B cell (primary cell): ENCODE data around the gene CCDC146. TPM values are rescaled to one million over a fixed set of nuclear protein-coding genes. Genes with fewer than 3 reads are reported as not detected.

Experiments used
- ATAC-seq: fragments of 200-7000 bp; cut with Tn5 transposase; one replicate; pipeline ENCODE4 v1.10.0; 2021; ENCODE audit warnings: low read depth, mild to moderate bottlenecking, moderate number of reproducible peaks, moderate library complexity
- CTCF ChIA-PET: fragments of 350-600 bp; sonication (Branson Sonifier 250); formaldehyde crosslinking; loops from one replicate; lab custom pipeline; 2021; ENCODE audit warnings: antibody characterized with exemption, inconsistent platforms; lab: Charles Lee
- POLR2A ChIA-PET: fragments of 350-600 bp; sonication (Branson Sonifier 250); formaldehyde crosslinking; loops from one replicate; lab custom pipeline; 2021; ENCODE audit warnings: antibody characterized with exemption; lab: Charles Lee
- DNase-seq: peaks from one replicate; pipeline ENCODE4 v3.0.0; 2013
- H2AFZ ChIP-seq: 2 replicates; pipeline ENCODE4 v1.6.1; 2012; ENCODE audit warnings: mild to moderate bottlenecking, low read depth, low read length; ENCODE audit not compliant: insufficient read depth, poor library complexity, severe bottlenecking
- H3K27ac ChIP-seq, 2 donors: 1 replicate in 1 of 2; 2 replicates in 1 of 2; pipeline ENCODE4 v1.5.1; 2012 to 2013; ENCODE audit warnings: low read length in 2 of 2, mild to moderate bottlenecking in 2 of 2, moderate library complexity in 1 of 2
- H3K27me3 ChIP-seq, 4 experiments: fragments of 200-600 bp in 1 of 4; sonication (generic) in 1 of 4; replicated peaks in 1 of 4; 1 replicate in 2 of 4; 2 replicates in 2 of 4; pipeline versions ENCODE4 v1.6.1 to v1.7.0; 2013 to 2016; ENCODE audit warnings: low read length in 3 of 4, mild to moderate bottlenecking in 2 of 4, mixed read lengths in 1 of 4, moderate library complexity in 1 of 4; ENCODE audit not compliant: insufficient read depth in 4 of 4, control insufficient read depth in 3 of 4; ENCODE audit errors: control extremely low read depth in 1 of 4
- H3K36me3 ChIP-seq, 2 experiments: replicated peaks in 1 of 2; 1 replicate in 1 of 2; 2 replicates in 1 of 2; pipeline versions ENCODE4 v1.6.1 to v1.7.1; 2013; ENCODE audit warnings: low read length in 1 of 2; ENCODE audit not compliant: insufficient read depth in 2 of 2, control insufficient read depth in 1 of 2; ENCODE audit errors: control extremely low read depth in 1 of 2, extremely low read depth in 1 of 2
- H3K4me1 ChIP-seq, 2 donors: fragments of 200-600 bp in 1 of 2; sonication (generic) in 1 of 2; 1 replicate in 1 of 2; 2 replicates in 1 of 2; pipeline versions ENCODE4 v1.5.1 to v1.6.1; 2013 to 2017; ENCODE audit warnings: low read length in 2 of 2; ENCODE audit not compliant: control insufficient read depth in 2 of 2, insufficient read depth in 2 of 2
- H3K4me2 ChIP-seq: replicated peaks from 2 replicates; pipeline ENCODE3; 2012; ENCODE audit warnings: mild to moderate bottlenecking, low read depth, low read length; ENCODE audit not compliant: poor library complexity, severe bottlenecking
- H3K4me3 ChIP-seq, 5 experiments: fragments of 200-600 bp in 1 of 5; sonication (generic) in 1 of 5; 1 replicate in 3 of 5; 2 replicates in 2 of 5; pipeline versions ENCODE4 v1.5.1 to v1.7.0; 2011 to 2016; ENCODE audit warnings: low read length in 4 of 5, mild to moderate bottlenecking in 4 of 5, low read depth in 2 of 5, control low read depth in 1 of 5, moderate library complexity in 1 of 5; ENCODE audit not compliant: insufficient read depth in 1 of 5; ENCODE audit errors: control extremely low read depth in 1 of 5, extremely low read depth in 1 of 5
- H3K79me2 ChIP-seq: fragments of 200-600 bp; sonication (generic); one replicate; pipeline ENCODE4 v1.6.0; 2016; ENCODE audit warnings: low read length; ENCODE audit not compliant: control insufficient read depth, insufficient read depth
- H3K9ac ChIP-seq: fragments of 200-600 bp; sonication (generic); 2 replicates; pipeline ENCODE4 v1.6.1; 2017; ENCODE audit warnings: mild to moderate bottlenecking, low read length, moderate library complexity
- H3K9me3 ChIP-seq, 3 donors: one replicate each; pipeline versions ENCODE4 v1.6.1 to v1.7.1; 2013; ENCODE audit warnings: low read length in 2 of 3; ENCODE audit not compliant: control insufficient read depth in 2 of 3, insufficient read depth in 1 of 3; ENCODE audit errors: control extremely low read depth in 1 of 3
- H4K20me1 ChIP-seq: 2 replicates; pipeline ENCODE4 v1.6.0; 2012; ENCODE audit warnings: mild to moderate bottlenecking, low read length; ENCODE audit not compliant: insufficient read depth, control insufficient read depth, poor library complexity, severe bottlenecking
- H3K27ac Mint-ChIP-seq: one replicate; pipeline ENCODE4 v1.8.0; 2021; ENCODE audit warnings: mixed read lengths
- H3K27me3 Mint-ChIP-seq: one replicate; pipeline ENCODE4 v1.8.0; 2021; ENCODE audit warnings: mixed read lengths
- H3K4me1 Mint-ChIP-seq: one replicate; pipeline ENCODE4 v1.8.0; 2021; ENCODE audit warnings: mixed read lengths
- H3K4me3 Mint-ChIP-seq: one replicate; pipeline ENCODE4 v1.8.0; 2021; ENCODE audit warnings: mixed read lengths
- H3K9me3 Mint-ChIP-seq: one replicate; pipeline ENCODE4 v1.8.0; 2022; ENCODE audit warnings: mixed read lengths; ENCODE audit not compliant: insufficient read depth
- EZH2 ChIP-seq: IDR thresholded peaks from 2 replicates; pipeline ENCODE4 v1.6.1; 2012; ENCODE audit warnings: borderline replicate concordance, low read depth, mild to moderate bottlenecking, moderate library complexity, low read length; ENCODE audit not compliant: insufficient read depth, poor library complexity, severe bottlenecking
- WGBS: methylation state at CpG from one replicate; pipeline ENCODE4 v1.1.5; 2013; ENCODE audit warnings: missing lambda C conversion rate; ENCODE audit not compliant: insufficient coverage; 5-methylcytosine and 5-hydroxymethylcytosine counted together
- intact Hi-C: fragments of 100-400 bp; cut with micrococcal nuclease; formaldehyde crosslinking; loops from one replicate; pipeline ENCODE4 v1.10.0; 2022
- polyA plus RNA-seq: library from polyadenylated mRNA; depleted of rRNA; stranded (reverse); fragments of >200 nt; gene quantifications from 2 replicates; pipeline ENCODE4 v1.2.3, GENCODE V29; 2012
- total RNA-seq, 2 donors: library from RNA; stranded (reverse); fragments of 120-200 nt in 1 of 2; gene quantifications; 1 replicate in 1 of 2; 2 replicates in 1 of 2; pipeline versions ENCODE4 v1.2.3 to v1.2.4, GENCODE V29; 2013 to 2022
- TF ChIP-seq, protein P1 (sequence below): fragments of 200-600 bp; IDR thresholded peaks from one replicate; pipeline ENCODE4 v1.8.0; 2022; ENCODE audit warnings: antibody characterized with exemption, mild to moderate bottlenecking

The CCDC146 gene
- total and polyA plus RNA-seq, 2 donors (not counting 1 experiment from before 2014, with no cell fraction given): 5.6 to 8.5 TPM

GRCh38 chr7:77284616-77285015 is 162.2 kb downstream of the CCDC146 start:
- no peak overlapping the region for H3K9ac ChIP-seq
- peaks cover 21 to 24% of the 10 kb centered on the region in 2 donors for H3K4me1 ChIP-seq
- H3K27ac ChIP-seq: no peak overlapping the region
- Mint-ChIP-seq H3K9me3 (no peaks in the 10 kb centered on the region), H3K4me1 (peaks cover 34% of the 10 kb centered on the region), H3K4me3 (no peak overlapping the region), H3K27ac (no peak overlapping the region), H3K27me3 (no peaks in the 10 kb centered on the region)
- CTCF ChIA-PET: no interaction called here
- POLR2A ChIA-PET: no interaction called here
- H3K4me3 ChIP-seq: no peak overlapping the region
- WGBS: 83% methylated on average over 1 of the region's 2 CpGs
- no peaks in the 10 kb centered on the region for H4K20me1 ChIP-seq
- DNase-seq (no peak), ATAC-seq (no peak)
- H3K27me3 ChIP-seq: no peaks in the 10 kb centered on the region
- no peaks in the 10 kb centered on the region for H3K36me3 ChIP-seq
- TF ChIP-seq EZH2: no peak
- TF ChIP-seq, protein P1, sequence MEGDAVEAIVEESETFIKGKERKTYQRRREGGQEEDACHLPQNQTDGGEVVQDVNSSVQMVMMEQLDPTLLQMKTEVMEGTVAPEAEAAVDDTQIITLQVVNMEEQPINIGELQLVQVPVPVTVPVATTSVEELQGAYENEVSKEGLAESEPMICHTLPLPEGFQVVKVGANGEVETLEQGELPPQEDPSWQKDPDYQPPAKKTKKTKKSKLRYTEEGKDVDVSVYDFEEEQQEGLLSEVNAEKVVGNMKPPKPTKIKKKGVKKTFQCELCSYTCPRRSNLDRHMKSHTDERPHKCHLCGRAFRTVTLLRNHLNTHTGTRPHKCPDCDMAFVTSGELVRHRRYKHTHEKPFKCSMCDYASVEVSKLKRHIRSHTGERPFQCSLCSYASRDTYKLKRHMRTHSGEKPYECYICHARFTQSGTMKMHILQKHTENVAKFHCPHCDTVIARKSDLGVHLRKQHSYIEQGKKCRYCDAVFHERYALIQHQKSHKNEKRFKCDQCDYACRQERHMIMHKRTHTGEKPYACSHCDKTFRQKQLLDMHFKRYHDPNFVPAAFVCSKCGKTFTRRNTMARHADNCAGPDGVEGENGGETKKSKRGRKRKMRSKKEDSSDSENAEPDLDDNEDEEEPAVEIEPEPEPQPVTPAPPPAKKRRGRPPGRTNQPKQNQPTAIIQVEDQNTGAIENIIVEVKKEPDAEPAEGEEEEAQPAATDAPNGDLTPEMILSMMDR: no peak
- H3K79me2 ChIP-seq: no peaks in the 10 kb centered on the region
- no peak overlapping the region for H2AFZ ChIP-seq
- intact Hi-C loops: no loop called here
- H3K9me3 ChIP-seq: peaks cover 0 to 8% (median 0%) of the 10 kb centered on the region in 3 donors
- no peak overlapping the region for H3K4me2 ChIP-seq

DNA sequence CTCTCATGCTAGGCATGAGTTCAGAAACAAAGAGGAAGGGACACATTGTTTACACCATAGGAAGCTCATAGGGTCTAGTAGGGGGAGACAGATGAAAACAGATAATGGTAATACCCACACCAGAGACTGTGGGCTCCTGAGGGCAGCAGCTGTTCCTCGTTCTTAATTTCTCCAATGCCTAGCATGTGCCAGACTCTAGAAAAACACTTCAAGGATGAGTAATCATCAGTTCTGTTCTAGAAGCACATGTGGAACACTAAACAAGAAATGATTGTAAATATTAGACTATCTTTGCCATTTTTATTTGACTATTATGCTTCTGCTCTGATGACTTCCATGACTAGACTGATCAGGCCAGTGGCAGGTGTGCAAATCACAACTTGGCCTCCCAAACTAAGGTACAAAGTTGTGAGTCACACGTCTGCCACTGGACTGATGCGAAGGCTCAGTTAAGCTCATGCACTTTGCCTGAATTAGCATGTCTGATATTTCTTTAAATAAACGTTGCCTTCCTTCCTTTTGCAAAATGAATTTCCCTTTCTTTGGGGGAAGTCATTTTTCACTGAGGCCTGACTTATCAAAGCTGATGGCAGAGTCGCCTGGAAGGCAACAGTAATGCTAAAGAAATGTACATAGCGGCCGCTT is 166.4 kb downstream of the CCDC146 start:
- ChIA-PET CTCF (no interaction called here), POLR2A (no interaction called here)
- H3K27ac Mint-ChIP-seq: no peak overlapping the region
- H3K9me3 ChIP-seq: peaks cover 0 to 8% (median 0%) of the 10 kb centered on the region in 3 donors
- no peaks in the 10 kb centered on the region for H4K20me1 ChIP-seq
- H3K27ac ChIP-seq: no peak overlapping the region
- no peaks in the 10 kb centered on the region for H3K79me2 ChIP-seq
- no peak overlapping the region for H3K9ac ChIP-seq
- H3K4me3 Mint-ChIP-seq: no peak overlapping the region
- DNase-seq (no peak), ATAC-seq (peak; percentile 28)
- H3K9me3 Mint-ChIP-seq: no peaks in the 10 kb centered on the region
- no peaks in the 10 kb centered on the region for H3K27me3 Mint-ChIP-seq
- no peak overlapping the region for H3K4me3 ChIP-seq
- 43% methylated on average over 6 of the region's 7 CpGs for WGBS
- no peaks in the 10 kb centered on the region for H3K27me3 ChIP-seq
- TF ChIP-seq EZH2: no peak
- TF ChIP-seq, protein P1: no peak
- peaks cover 20% of the 10 kb centered on the region for H3K4me1 Mint-ChIP-seq
- H3K4me1 ChIP-seq: peaks cover 11 to 15% of the 10 kb centered on the region in 2 donors
- no peak overlapping the region for H3K4me2 ChIP-seq
- intact Hi-C loops: no loop called here
- H2AFZ ChIP-seq: no peak overlapping the region
- no peaks in the 10 kb centered on the region for H3K36me3 ChIP-seq
